ENCODE measurements around the gene TTF2. TPM values are rescaled to one million over a fixed set of nuclear protein-coding genes. Genes with fewer than 3 reads are reported as not detected.

TTF2 gene
- total and polyA plus RNA-seq, 9 of the 15 experiments (the other 6 are each of a cell fraction or from before 2014, with no cell fraction given): 9.4 to 71.1 (median 42.1) TPM

- TF ChIP-seq CTCF (IDR thresholded peaks at IDR 0.05 in 2 of 3, conservative IDR thresholded peaks at IDR 0.05 in 1 of 3; ENCODE audit: insufficient read depth in 2 of 3, low read depth in 1 of 3, low read length in 3 of 3): no peak
These were observed 47.2 kb downstream of the TTF2 start (continued) for GRCh38 chr1:117107364-117107763.

- 0 out of 2 replicates have a peak, but pooled peaks cover 2% of the 10 kb centered on the region for H3K9me3 ChIP-seq (replicated peaks; ENCODE audit: control insufficient read depth, insufficient read depth, low read depth, low read length)
- POLR2A ChIA-PET: interaction anchor here (1.3 to 2.6 kb wide), 4 partner anchors 9 to 18 kb away, joined by 4 to 12 read pairs (median 9); no protein-coding TSS in a partner anchor
- H3K4me3 ChIP-seq: no peak overlapping the region
- no peaks in the 10 kb centered on the region for H3K9me1 ChIP-seq (ENCODE audit: control insufficient read depth, insufficient read depth, low read length)
- in situ Hi-C loops (cut with MboI) (no loop called here), intact Hi-C loops (cut with micrococcal nuclease) (no loop called here)
- no peak for DNase-seq (ENCODE audit: extremely low read depth in 1 of 4, low spot score in 3 of 4)
- H3K9ac ChIP-seq (ENCODE audit: insufficient read depth in 1 of 2, low read depth in 2 of 2, low read length in 2 of 2): no peak overlapping the region
- peaks cover 0 to 4% of the 10 kb centered on the region in 2 experiments; a peak in 2 of 5 replicates for H3K4me1 ChIP-seq (replicated peaks in 1 of 2; ENCODE audit: control insufficient read depth in 2 of 2, insufficient read depth in 2 of 2, low read length in 2 of 2)
- H3K36me3 ChIP-seq (ENCODE audit: control insufficient read depth, insufficient read depth, low read length): peaks cover 7% of the 10 kb centered on the region; the same call in 2 of the 3 replicates
- no peak overlapping the region for H3K27ac ChIP-seq (ENCODE audit: extremely low read depth, low read depth, low read length)
- H3K27me3 ChIP-seq (ENCODE audit: control insufficient read depth in 2 of 2, insufficient read depth in 2 of 2, low read length in 2 of 2): no peaks in the 10 kb centered on the region
- no TSS peak for BruUV-seq (replicated peaks)
- H2AFZ ChIP-seq (ENCODE audit: low read depth, low read length): no peak overlapping the region
- no peaks in the 10 kb centered on the region for H3K79me2 ChIP-seq (ENCODE audit: control insufficient read depth, insufficient read depth, low read length)
- no peak overlapping the region for H3K4me2 ChIP-seq (ENCODE audit: insufficient read depth, low read length)
- TF ChIP-seq CBX3 (IDR thresholded peaks at IDR 0.05; ENCODE audit: borderline replicate concordance in 1 of 2, low read length in 2 of 2) (no peak), ZSCAN29 (IDR thresholded peaks at IDR 0.05) (no peak), STAT5B (CRISPR knock-in tag; IDR thresholded peaks at IDR 0.05) (no peak), ZBTB2 (IDR thresholded peaks at IDR 0.05) (no peak), ZNF780A (CRISPR knock-in tag; IDR thresholded peaks at IDR 0.05) (no peak), ZNF146 (CRISPR knock-in tag; IDR thresholded peaks at IDR 0.05; ENCODE audit: unreplicated experiment) (no peak)
- ATAC-seq: no peak
- 68% methylated on average over 2 of the region's 2 CpGs for whole genome bisulfite sequencing (ENCODE audit: insufficient coverage, low coverage, missing lambda C conversion rate)
- CTCF ChIA-PET (ENCODE audit: low intra/inter-chr PET ratio): no interaction called here
- H4K20me1 ChIP-seq (replicated peaks; ENCODE audit: control insufficient read depth, insufficient read depth, low read length): no peaks in the 10 kb centered on the region
- FAIRE-seq: no peak
These were observed 50.6 kb downstream of the TTF2 start for GRCh38 chr1:117110774-117111173.

Data from K562 (cell line).